ENCODE results near the gene WWC1.

WWC1 gene

GRCh38 chr5:168479166-168479565, 187.7 kb downstream of the WWC1 start:
- no peak for DNase-seq

- DNase-seq, result no peak
These were observed 189.2 kb downstream of the WWC1 start for GRCh38 chr5:168480601-168481000.

GRCh38 chr5:168481330-168481788, 189.9 kb downstream of the WWC1 start:
- DNase-seq, result no peak

GRCh38 chr5:168482361-168482760, 190.9 kb downstream of the WWC1 start:
- no peak for DNase-seq

- DNase-seq, result peak; percentile 70 to 97 (median 89)
These were observed 194.9 kb downstream of the WWC1 start, which contains the start of gene RARS1 for GRCh38 chr5:168486136-168486879. TSS of gene RARS1 (plus strand) at chr5:168486471. CDS start at chr5:168486499, 28 bp downstream.

GRCh38 chr5:168489059-168489458, 197.6 kb downstream of the WWC1 start:
- no peak for DNase-seq

GRCh38 chr5:168494057-168494555, 202.7 kb downstream of the WWC1 start:
- DNase-seq, result no peak

- no peak for DNase-seq
These were observed 211.3 kb downstream of the WWC1 start for GRCh38 chr5:168502563-168503237.

- DNase-seq, result no peak
These were observed 222.5 kb downstream of the WWC1 start for GRCh38 chr5:168513861-168514428.
